ENCODE results near the gene LRFN2. TPM values are rescaled to one million over a fixed set of nuclear protein-coding genes. Genes with fewer than 3 reads are reported as not detected.

LRFN2 gene
- total and polyA plus RNA-seq, 2 experiments from 2014 or later: 0.33 to 0.54 TPM

- WGBS (ENCODE audit: low lambda C conversion rate, missing lambda C conversion rate): 86% methylated on average over 5 of the region's 5 CpGs
- Histone ChIP-seq H3K36me3 (replicated peaks; ENCODE audit: insufficient read depth, low read depth) (no peaks in the 10 kb centered on the region), H3K9me2 (replicated peaks; ENCODE audit: insufficient read depth) (no peaks in the 10 kb centered on the region), H3K4me1 (ENCODE audit: insufficient read depth) (no peaks in the 10 kb centered on the region), H3K27ac (no peak overlapping the region), H3K4me2 (no peak overlapping the region), H3K9me3 (ENCODE audit: low read depth) (no peaks in the 10 kb centered on the region), H2AFZ (no peak overlapping the region), H3K27me3 (peaks cover 4% of the 10 kb centered on the region), H4K20me1 (ENCODE audit: insufficient read depth, poor library complexity, severe bottlenecking) (no peaks in the 10 kb centered on the region), H3K79me2 (no peaks in the 10 kb centered on the region), H3K4me3 (no peak overlapping the region)
- TF ChIP-seq EZH2 (IDR thresholded peaks at IDR 0.05; ENCODE audit: borderline replicate concordance) (no peak), EZH2phosphoT487 (IDR thresholded peaks at IDR 0.05; ENCODE audit: low read depth, severe bottlenecking, unreplicated experiment) (no peak), CTCF (IDR thresholded peaks at IDR 0.05; ENCODE audit: poor library complexity) (no peak)
- DNase-seq (ENCODE audit: low spot score): peak; percentile 11
Measured at GRCh38 chr6:40528051-40528450, 59.1 kb downstream of the LRFN2 start.

- Histone ChIP-seq H3K27ac (no peak overlapping the region), H3K27me3 (peaks cover 4% of the 10 kb centered on the region), H3K79me2 (no peaks in the 10 kb centered on the region), H3K36me3 (replicated peaks; ENCODE audit: insufficient read depth, low read depth) (no peaks in the 10 kb centered on the region), H3K4me3 (no peak overlapping the region), H3K4me1 (ENCODE audit: insufficient read depth) (no peaks in the 10 kb centered on the region), H2AFZ (no peak overlapping the region), H4K20me1 (ENCODE audit: insufficient read depth, poor library complexity, severe bottlenecking) (no peaks in the 10 kb centered on the region), H3K4me2 (no peak overlapping the region), H3K9me3 (ENCODE audit: low read depth) (no peaks in the 10 kb centered on the region), H3K9me2 (replicated peaks; ENCODE audit: insufficient read depth) (no peaks in the 10 kb centered on the region)
- TF ChIP-seq EZH2phosphoT487 (IDR thresholded peaks at IDR 0.05; ENCODE audit: low read depth, severe bottlenecking, unreplicated experiment) (no peak), EZH2 (IDR thresholded peaks at IDR 0.05; ENCODE audit: borderline replicate concordance) (no peak), CTCF (IDR thresholded peaks at IDR 0.05; ENCODE audit: poor library complexity) (no peak)
- 68% methylated on average over 6 of the region's 6 CpGs for WGBS (ENCODE audit: low lambda C conversion rate, missing lambda C conversion rate)
- DNase-seq (ENCODE audit: low spot score): no peak
Measured at GRCh38 chr6:40526036-40526435, 61.1 kb downstream of the LRFN2 start.

- TF ChIP-seq EZH2phosphoT487 (IDR thresholded peaks at IDR 0.05; ENCODE audit: low read depth, severe bottlenecking, unreplicated experiment): no peak
- no peak for TF ChIP-seq CTCF (IDR thresholded peaks at IDR 0.05; ENCODE audit: poor library complexity)
- no peak for TF ChIP-seq EZH2 (IDR thresholded peaks at IDR 0.05; ENCODE audit: borderline replicate concordance)
- H2AFZ ChIP-seq: no peak overlapping the region
- H3K27ac ChIP-seq: no peak overlapping the region
- no peaks in the 10 kb centered on the region for H3K9me2 ChIP-seq (replicated peaks; ENCODE audit: insufficient read depth)
- H4K20me1 ChIP-seq (ENCODE audit: insufficient read depth, poor library complexity, severe bottlenecking): no peaks in the 10 kb centered on the region
- no peaks in the 10 kb centered on the region for H3K36me3 ChIP-seq (replicated peaks; ENCODE audit: insufficient read depth, low read depth)
- peaks cover 4% of the 10 kb centered on the region for H3K27me3 ChIP-seq
- 76% methylated on average over 6 of the region's 6 CpGs for WGBS (ENCODE audit: low lambda C conversion rate, missing lambda C conversion rate)
- H3K4me2 ChIP-seq: no peak overlapping the region
- no peaks in the 10 kb centered on the region for H3K4me1 ChIP-seq (ENCODE audit: insufficient read depth)
- no peak overlapping the region for H3K4me3 ChIP-seq
- H3K9me3 ChIP-seq (ENCODE audit: low read depth): no peaks in the 10 kb centered on the region
- no peak for DNase-seq (ENCODE audit: low spot score)
- no peaks in the 10 kb centered on the region for H3K79me2 ChIP-seq
Measured at GRCh38 chr6:40524797-40525585, 62.2 kb downstream of the LRFN2 start.

Data from hepatocyte (in vitro differentiated cells).